OCI-LY1 (cell line): ENCODE results near the gene UBE2S.

ENCODE experiments used
- H2AFZ ChIP-seq: fragments of 200-600 bp; sonication (generic), shearing (Covaris generic); 2 replicates; pipeline ENCODE4 v1.6.0; 2014; ENCODE audit warnings: antibody characterized with exemption, mild to moderate bottlenecking, low read length
- H3F3A ChIP-seq: fragments of 200-600 bp; sonication (generic), shearing (Covaris generic); 2 replicates; pipeline ENCODE4 v1.6.0; 2014; ENCODE audit warnings: mild to moderate bottlenecking, antibody characterized with exemption, low read length, moderate library complexity; ENCODE audit not compliant: insufficient read depth
- H3K27ac ChIP-seq: fragments of 200-600 bp; sonication (generic); 2 replicates; pipeline ENCODE4 v1.5.1; 2014; ENCODE audit warnings: low read length, mixed run types, mild to moderate bottlenecking, low read depth; ENCODE audit not compliant: poor library complexity, severe bottlenecking
- H3K27me3 ChIP-seq: fragments of 200-600 bp; sonication (generic); 2 replicates; pipeline ENCODE4 v1.6.0; 2014; ENCODE audit warnings: antibody characterized with exemption, mild to moderate bottlenecking, low read length, moderate library complexity; ENCODE audit not compliant: insufficient read depth
- H3K36me3 ChIP-seq: fragments of 200-600 bp; sonication (generic); 2 replicates; pipeline ENCODE4 v1.6.1; 2014; ENCODE audit warnings: mild to moderate bottlenecking, antibody characterized with exemption, low read length, moderate library complexity, mixed read lengths; ENCODE audit not compliant: insufficient read depth
- H3K4me1 ChIP-seq: fragments of 200-600 bp; sonication (generic); 2 replicates; pipeline ENCODE4 v1.5.1; 2014; ENCODE audit warnings: mild to moderate bottlenecking, low read length, moderate library complexity; ENCODE audit not compliant: insufficient read depth, severe bottlenecking
- H3K4me2 ChIP-seq: fragments of 200-600 bp; sonication (generic), shearing (Covaris generic); 2 replicates; pipeline ENCODE4 v1.6.1; 2014; ENCODE audit warnings: low read length
- H3K4me3 ChIP-seq: fragments of 200-600 bp; sonication (generic); 2 replicates; pipeline ENCODE4 v1.5.1; 2014; ENCODE audit warnings: low read length, low read depth, mild to moderate bottlenecking, mixed read lengths; ENCODE audit not compliant: poor library complexity, severe bottlenecking
- H3K79me2 ChIP-seq: fragments of 200-600 bp; shearing (Covaris generic); 2 replicates; pipeline ENCODE4 v1.6.1; 2016; ENCODE audit warnings: mixed run types, low read length, mixed read lengths; ENCODE audit not compliant: insufficient read depth
- H3K9ac ChIP-seq: fragments of 200-600 bp; sonication (generic), shearing (Covaris generic); 2 replicates; pipeline ENCODE4 v1.6.1; 2014; ENCODE audit warnings: mild to moderate bottlenecking, low read length, mixed read lengths
- H3K9me2 ChIP-seq: fragments of 200-600 bp; sonication (generic), shearing (Covaris generic); 2 replicates; pipeline ENCODE4 v1.6.1; 2014; ENCODE audit warnings: low read depth, mild to moderate bottlenecking, low read length, mixed read lengths
- H3K9me3 ChIP-seq: fragments of 200-600 bp; shearing (Covaris generic); 2 replicates; pipeline ENCODE4 v1.6.1; 2014; ENCODE audit warnings: low read length, mixed read lengths
- H4K20me1 ChIP-seq: fragments of 200-600 bp; sonication (generic), shearing (Covaris generic); 2 replicates; pipeline ENCODE4 v1.6.0; 2016; ENCODE audit warnings: mild to moderate bottlenecking, low read length; ENCODE audit not compliant: insufficient read depth
- EZH2 ChIP-seq: fragments of 200-600 bp; sonication (generic), shearing (Covaris generic); IDR thresholded peaks from 2 replicates; pipeline ENCODE4 v1.8.0; 2017; ENCODE audit warnings: borderline replicate concordance, mixed run types, mild to moderate bottlenecking, antibody characterized with exemption, low read length, moderate library complexity, mixed read lengths
- TF ChIP-seq, protein P1 (sequence below): fragments of 200-600 bp; sonication (generic), shearing (Covaris generic); IDR thresholded peaks from 2 replicates; pipeline ENCODE4 v1.5.1; 2017; ENCODE audit warnings: mild to moderate bottlenecking, antibody characterized with exemption, low read length, moderate library complexity, mixed read lengths

Gene UBE2S

DNA sequence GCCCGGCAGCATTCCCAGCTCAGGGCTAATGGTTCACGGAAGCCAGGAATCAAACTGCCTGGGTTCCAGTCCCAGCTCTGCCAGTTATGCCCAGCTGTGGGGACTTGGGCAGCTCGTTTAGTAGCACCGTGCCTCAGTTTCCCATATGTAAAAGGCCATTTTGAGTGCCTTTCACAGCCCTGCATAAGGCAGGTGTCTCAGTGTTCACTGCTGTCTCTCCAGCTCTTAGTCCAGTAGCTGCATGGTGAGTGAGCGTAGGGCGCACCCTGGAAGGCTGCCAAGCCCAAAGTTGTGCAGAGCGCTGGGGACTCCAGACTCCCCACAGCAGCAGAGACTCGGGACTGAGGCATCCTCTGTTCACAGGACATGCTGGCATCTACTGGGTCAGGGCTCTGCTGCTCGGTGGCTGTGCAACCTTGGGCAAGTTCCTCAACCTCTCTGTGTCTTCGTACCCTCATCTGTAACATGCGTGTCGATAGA is 16.4 kb downstream of the UBE2S start:
- no peaks in the 10 kb centered on the region for H3K9me2 ChIP-seq
- no peaks in the 10 kb centered on the region for H3K79me2 ChIP-seq
- no peak overlapping the region for H3K4me3 ChIP-seq
- no peak overlapping the region for H2AFZ ChIP-seq
- peaks cover 48% of the 10 kb centered on the region for H3K36me3 ChIP-seq
- peaks cover 31% of the 10 kb centered on the region for H3K4me1 ChIP-seq
- H4K20me1 ChIP-seq, result no peaks in the 10 kb centered on the region
- TF ChIP-seq, protein P1, sequence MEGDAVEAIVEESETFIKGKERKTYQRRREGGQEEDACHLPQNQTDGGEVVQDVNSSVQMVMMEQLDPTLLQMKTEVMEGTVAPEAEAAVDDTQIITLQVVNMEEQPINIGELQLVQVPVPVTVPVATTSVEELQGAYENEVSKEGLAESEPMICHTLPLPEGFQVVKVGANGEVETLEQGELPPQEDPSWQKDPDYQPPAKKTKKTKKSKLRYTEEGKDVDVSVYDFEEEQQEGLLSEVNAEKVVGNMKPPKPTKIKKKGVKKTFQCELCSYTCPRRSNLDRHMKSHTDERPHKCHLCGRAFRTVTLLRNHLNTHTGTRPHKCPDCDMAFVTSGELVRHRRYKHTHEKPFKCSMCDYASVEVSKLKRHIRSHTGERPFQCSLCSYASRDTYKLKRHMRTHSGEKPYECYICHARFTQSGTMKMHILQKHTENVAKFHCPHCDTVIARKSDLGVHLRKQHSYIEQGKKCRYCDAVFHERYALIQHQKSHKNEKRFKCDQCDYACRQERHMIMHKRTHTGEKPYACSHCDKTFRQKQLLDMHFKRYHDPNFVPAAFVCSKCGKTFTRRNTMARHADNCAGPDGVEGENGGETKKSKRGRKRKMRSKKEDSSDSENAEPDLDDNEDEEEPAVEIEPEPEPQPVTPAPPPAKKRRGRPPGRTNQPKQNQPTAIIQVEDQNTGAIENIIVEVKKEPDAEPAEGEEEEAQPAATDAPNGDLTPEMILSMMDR, result no peak
- TF ChIP-seq EZH2, result no peak
- H3K9ac ChIP-seq, result no peak overlapping the region
- H3K4me2 ChIP-seq, result no peak overlapping the region
- H3K9me3 ChIP-seq, result no peaks in the 10 kb centered on the region
- no peaks in the 10 kb centered on the region for H3F3A ChIP-seq
- H3K27ac ChIP-seq, result no peak overlapping the region
- H3K27me3 ChIP-seq, result no peaks in the 10 kb centered on the region

DNA sequence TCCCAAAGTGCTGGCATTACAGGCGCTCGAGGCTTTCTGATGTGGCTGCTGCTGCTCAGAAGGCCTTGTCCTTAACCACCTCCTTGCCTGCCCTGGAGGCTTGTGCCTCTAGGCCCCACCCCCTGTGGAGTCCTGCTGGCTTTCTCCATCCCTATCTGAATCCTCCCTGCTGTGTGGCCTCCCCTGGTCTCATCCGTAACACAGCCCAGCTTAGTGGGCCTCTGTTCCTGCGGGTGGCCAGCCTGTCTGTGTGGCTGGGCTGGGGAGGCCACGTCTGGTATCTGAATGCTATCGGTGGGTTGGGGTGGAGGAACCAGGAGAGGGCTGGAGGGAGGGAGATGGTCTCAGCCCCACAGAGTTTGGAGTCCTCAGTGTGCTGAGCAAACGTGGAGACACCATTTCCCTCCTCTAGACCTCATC is 17.1 kb downstream of the UBE2S start:
- Histone ChIP-seq H3K9me2 (no peaks in the 10 kb centered on the region), H3K9me3 (no peaks in the 10 kb centered on the region), H3F3A (no peaks in the 10 kb centered on the region), H3K27me3 (no peaks in the 10 kb centered on the region), H3K4me3 (no peak overlapping the region), H4K20me1 (no peaks in the 10 kb centered on the region), H2AFZ (no peak overlapping the region), H3K36me3 (peaks cover 52% of the 10 kb centered on the region), H3K4me1 (peaks cover 31% of the 10 kb centered on the region), H3K9ac (no peak overlapping the region), H3K4me2 (no peak overlapping the region), H3K79me2 (no peaks in the 10 kb centered on the region), H3K27ac (no peak overlapping the region)
- TF ChIP-seq EZH2, result no peak
- TF ChIP-seq, protein P1, result no peak

DNA sequence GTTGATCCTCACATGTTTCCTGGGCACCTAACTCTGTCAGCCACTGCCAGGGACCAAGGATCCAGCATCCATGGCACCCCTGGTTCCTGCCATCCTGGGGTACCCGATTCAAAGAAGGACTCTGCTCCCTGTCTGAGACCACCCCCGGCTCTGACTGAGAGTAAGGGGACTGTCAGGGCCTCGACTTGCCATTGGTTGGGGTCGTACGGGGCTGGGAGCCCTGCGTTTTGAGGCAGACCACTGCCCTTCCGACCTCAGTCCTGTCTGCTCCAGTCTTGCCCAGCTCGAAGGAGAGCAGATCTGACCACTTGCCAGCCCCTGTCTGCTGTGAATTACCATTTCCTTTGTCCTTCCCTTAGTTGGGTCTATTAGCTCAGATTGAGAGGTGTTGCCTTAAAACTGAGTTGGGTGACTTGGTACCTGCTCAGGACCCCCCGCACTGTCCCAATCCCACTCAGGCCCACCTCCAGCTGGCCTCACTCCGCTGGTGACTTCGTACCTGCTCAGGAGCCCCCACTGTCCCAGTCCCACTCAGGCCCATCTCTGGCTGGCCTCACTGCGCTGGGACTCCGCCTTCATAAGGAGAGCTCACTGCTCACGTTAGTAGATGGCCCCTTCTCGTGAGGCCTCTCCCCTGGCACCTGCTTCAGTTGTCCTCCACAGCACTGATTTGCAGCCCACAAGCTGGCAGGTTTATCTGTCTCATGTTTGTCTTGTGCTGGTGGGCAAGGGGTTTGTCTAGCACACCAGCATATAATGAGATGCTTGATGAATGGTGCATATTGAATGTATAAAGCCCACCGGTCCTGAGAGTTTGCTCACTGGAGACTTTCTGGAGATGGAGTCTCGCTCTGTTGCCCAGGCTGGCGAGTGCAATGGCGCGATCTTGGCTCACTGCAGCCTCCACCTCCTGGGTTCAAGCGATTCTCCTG is 17.9 kb downstream of the UBE2S start:
- no peaks in the 10 kb centered on the region for H3K9me2 ChIP-seq
- H3K4me1 ChIP-seq, result peaks cover 36% of the 10 kb centered on the region
- H3K4me3 ChIP-seq, result no peak overlapping the region
- H3K9ac ChIP-seq, result no peak overlapping the region
- no peaks in the 10 kb centered on the region for H3F3A ChIP-seq
- peaks cover 52% of the 10 kb centered on the region for H3K36me3 ChIP-seq
- H3K27ac ChIP-seq, result no peak overlapping the region
- H3K79me2 ChIP-seq, result no peaks in the 10 kb centered on the region
- TF ChIP-seq EZH2, result no peak
- TF ChIP-seq, protein P1, result no peak
- H2AFZ ChIP-seq, result no peak overlapping the region
- no peaks in the 10 kb centered on the region for H3K9me3 ChIP-seq
- H3K27me3 ChIP-seq, result no peaks in the 10 kb centered on the region
- H4K20me1 ChIP-seq, result no peaks in the 10 kb centered on the region
- H3K4me2 ChIP-seq, result no peak overlapping the region; the same call in 1 of the 2 replicates
